ENCODE measurements around the gene ARID4B. TPM values are rescaled to one million over a fixed set of nuclear protein-coding genes. Genes with fewer than 3 reads are reported as not detected.
"Not testable (repeated sequence)": the region's sequence is repeated elsewhere in the genome, so short reads cannot be mapped to it uniquely, and the experiment has no call there.

The ARID4B gene
- total RNA-seq, 1 experiment from 2014 or later: 34.5 TPM

- no peak for DNase-seq (ENCODE audit: low spot score)
Measured at GRCh38 chr1:235225299-235225698, 102.7 kb downstream of the ARID4B start.

GRCh38 chr1:235221653-235222375 lies 106.2 kb downstream of the ARID4B start:
- no peak for DNase-seq (ENCODE audit: low spot score)

- no peak for DNase-seq (ENCODE audit: low spot score)
Measured at GRCh38 chr1:235215453-235215852, 112.5 kb downstream of the ARID4B start.

DNA sequence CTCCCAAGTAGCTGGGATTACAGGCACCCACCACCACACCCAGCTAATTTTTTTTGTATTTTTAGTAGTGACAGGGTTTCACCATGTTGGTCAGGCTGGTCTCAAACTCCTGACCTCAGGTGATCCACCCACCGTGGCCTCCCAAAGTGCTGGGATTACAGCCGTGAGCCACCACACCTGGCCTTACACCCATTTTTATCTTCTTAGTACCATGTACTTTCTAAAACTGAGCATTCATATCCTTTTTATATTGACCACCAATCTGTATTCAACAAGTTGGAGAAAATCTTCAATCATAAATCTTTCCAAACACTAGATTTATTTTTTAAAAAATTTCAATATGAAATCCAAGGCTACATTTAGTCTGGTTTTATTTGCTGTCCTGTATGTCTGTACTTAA lies 113.0 kb downstream of the ARID4B start:
- not testable (repeated sequence) for DNase-seq (ENCODE audit: low spot score)

DNA sequence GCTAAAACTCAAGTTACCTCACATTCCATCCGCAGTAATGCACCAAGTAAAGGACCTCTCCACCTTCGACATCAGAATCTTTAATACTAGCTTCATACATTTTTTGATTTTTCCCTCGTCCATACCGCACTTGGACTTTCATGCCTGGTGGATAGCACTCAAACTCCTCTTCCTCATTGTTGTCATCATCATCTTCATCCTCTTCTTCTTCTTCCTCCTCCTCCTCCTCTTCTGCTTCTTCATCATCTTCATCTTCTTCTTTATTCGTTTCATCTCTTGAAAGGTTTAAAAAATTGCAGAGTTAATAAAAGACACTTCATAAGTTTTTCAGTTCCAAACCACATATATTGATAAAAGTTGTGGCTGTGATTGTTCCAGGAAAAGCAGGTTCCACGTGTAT lies 114.2 kb downstream of the ARID4B start:
- no peak for DNase-seq (ENCODE audit: low spot score)

GRCh38 chr1:235211517-235211916 lies 116.5 kb downstream of the ARID4B start:
- DNase-seq (ENCODE audit: low spot score): no peak

- no peak for DNase-seq (ENCODE audit: low spot score)
Measured at GRCh38 chr1:235207209-235207565, 120.8 kb downstream of the ARID4B start.

GRCh38 chr1:235206533-235207208 lies 121.3 kb downstream of the ARID4B start:
- DNase-seq (ENCODE audit: low spot score): no peak

DNA sequence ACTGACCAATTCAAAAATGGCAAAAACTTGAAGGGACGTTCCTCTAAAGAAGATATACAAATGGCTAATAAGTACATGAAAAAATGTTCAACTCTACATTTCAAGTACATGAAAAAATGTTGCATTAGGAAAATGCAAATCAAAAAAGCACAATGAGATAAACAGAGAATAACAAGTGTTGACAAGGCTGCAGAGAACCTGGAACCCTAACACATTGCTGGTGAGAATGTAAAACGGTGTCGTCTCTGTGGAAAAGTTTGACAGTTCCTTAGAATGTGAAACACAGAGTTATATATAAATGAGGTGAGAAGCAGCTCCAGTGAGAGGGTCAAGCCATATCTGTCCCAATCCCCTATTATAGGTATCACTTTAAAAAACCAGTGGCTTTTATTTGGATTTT lies 122.3 kb downstream of the ARID4B start:
- DNase-seq (ENCODE audit: low spot score): no peak

DNA sequence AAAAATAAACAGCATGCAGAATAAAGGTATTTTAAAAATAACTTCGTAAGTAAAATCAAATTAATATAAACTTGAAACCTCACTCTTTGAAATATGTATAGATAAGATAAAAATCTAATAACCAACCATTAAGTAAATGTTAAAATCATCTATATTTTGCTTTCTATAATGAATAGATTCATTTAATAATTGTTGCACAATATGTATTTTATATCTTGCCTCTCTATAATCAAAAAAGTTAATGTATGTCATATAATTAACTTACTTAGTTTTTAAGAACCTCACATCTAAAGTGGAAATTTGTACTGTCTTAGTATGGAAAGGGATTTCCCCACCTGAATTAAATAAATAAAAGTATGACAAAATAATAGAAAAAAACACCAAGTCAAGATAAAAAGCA lies 124.6 kb downstream of the ARID4B start:
- DNase-seq (ENCODE audit: low spot score): no peak

DNA sequence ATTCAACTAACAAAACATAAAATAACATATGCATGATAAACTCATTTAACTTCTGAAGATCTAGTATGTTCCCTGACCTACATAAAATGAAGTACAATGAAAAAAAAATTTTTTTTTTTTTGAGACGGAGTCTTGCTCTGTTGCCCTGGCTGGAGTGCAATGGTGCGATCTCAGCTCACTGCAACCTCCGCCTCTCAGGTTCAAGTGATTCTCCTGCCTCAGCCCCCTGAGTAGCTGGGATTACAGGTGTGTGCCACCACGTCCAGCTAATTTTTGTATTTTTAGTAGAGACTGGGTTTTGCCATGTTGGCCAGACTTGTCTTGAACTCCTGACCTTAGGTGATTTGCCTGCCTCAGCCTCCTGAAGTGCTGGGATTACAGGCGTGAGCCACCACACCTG lies 125.5 kb downstream of the ARID4B start:
- DNase-seq (ENCODE audit: low spot score): not testable (repeated sequence)

DNA sequence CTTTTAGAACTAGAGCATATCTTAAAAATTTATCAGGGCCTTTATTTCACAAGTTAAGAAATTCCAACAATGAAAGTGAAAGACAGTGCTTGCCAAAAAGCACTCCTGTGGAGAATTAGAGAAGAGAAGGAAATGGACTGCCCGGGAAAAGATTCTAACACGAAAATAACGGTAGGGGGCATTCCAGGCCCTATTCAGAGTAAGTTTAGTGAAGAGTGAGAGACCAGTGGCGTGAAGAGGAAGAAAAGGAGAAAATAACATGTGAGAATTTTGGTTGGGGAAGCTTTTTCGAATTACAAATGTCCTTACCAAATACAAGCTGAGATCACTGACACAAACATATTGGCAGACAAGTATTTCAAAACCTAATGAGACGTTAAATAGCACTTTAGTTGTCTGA lies 128.5 kb downstream of the ARID4B start:
- DNase-seq (ENCODE audit: low spot score): no peak

GRCh38 chr1:235190431-235190830 lies 137.5 kb downstream of the ARID4B start:
- no peak for DNase-seq (ENCODE audit: low spot score)

GRCh38 chr1:235187316-235187715 lies 140.7 kb downstream of the ARID4B start:
- no peak for DNase-seq (ENCODE audit: low spot score)

- no peak for DNase-seq (ENCODE audit: low spot score)
Measured at GRCh38 chr1:235181561-235182245, 146.3 kb downstream of the ARID4B start.

DNA sequence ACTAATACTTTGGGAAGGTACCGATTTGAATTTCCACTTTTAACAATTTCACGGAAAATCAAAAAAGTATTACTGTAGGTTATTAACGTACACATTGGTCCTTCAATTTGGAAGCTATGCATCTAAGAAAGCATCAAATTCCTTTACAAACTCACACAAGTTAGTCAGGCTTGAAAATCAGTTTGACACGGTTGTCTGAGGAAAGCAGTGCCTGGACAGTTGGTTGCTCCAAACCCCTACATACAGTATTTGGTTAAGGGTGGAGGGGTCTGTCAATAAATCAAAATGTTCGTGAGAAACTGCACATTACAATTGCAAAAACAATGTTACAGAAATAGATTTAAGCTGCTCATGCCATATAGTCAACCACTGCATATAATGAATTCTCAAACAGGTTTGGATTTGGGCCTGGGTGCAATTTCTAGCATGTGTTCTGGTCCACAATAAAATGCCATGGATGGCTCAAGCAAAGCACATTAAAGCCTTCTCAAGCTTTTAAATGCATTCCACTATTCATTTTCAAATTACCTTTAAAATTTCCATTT lies 147.0 kb downstream of the ARID4B start:
- DNase-seq (ENCODE audit: low spot score): no peak

- DNase-seq (ENCODE audit: low spot score): no peak
Measured at GRCh38 chr1:235176486-235176885, 151.5 kb downstream of the ARID4B start.

GRCh38 chr1:235169986-235170385 lies 158.0 kb downstream of the ARID4B start:
- no peak for DNase-seq (ENCODE audit: low spot score)

- no peak for DNase-seq (ENCODE audit: low spot score)
Measured at GRCh38 chr1:235168375-235168774, 159.6 kb downstream of the ARID4B start.

GRCh38 chr1:235161685-235162327 lies 166.2 kb downstream of the ARID4B start:
- DNase-seq (ENCODE audit: low spot score): no peak

DNA sequence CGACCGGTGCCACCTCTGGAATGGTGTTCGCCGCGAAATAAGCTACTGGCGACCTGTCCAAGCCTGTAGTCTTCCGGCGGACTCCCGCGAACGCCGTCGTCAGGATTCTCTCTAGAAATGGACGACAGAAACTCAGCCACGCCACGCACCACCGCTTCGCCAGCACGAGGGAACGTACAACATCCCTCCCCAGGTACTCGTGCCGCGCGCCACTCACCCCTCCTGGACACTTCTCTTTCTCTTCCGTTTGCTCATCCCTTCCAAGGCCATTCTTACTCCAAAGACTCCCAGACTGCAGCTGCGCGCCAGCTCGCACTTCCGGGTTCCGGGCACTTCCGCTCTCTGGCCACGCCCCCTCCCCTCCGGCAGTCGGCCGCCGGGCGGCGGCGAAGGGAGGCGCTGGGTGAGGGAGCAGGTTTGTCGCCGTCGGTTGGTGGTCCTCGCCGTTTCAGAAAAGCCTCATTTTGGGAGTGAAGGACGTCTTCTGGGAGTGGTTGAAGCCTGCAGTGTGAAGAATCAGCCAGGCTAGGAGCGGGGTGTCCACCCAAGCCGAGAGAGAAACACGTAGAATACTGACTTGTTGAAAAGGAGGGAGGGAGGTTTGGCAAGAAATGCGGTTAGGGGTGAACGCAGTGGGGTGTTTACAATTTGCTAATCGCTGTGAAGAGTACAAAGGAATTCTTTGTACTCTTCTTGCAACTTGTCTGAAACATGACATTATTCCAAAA lies 166.9 kb downstream of the ARID4B start, which contains the start of gene RBM34:
RBM34 (minus strand) TSS at position 294 of the 728 bp plus-strand sequence; CDS start at position 270, 24 bp downstream.
- DNase-seq (ENCODE audit: low spot score): peak; percentile 93

All from HT-29 (cell line).